ENCODE measurements around the gene ABCC1. TPM values are rescaled to one million over a fixed set of nuclear protein-coding genes. Genes with fewer than 3 reads are reported as not detected.

Gene ABCC1
- total and polyA plus RNA-seq, 2 of the 8 experiments (the other 6 are each of a cell fraction or from before 2014, with no cell fraction given) = 42.6 to 66.8 TPM

GRCh38 chr16:15906439-15906838, 43.0 kb upstream of the ABCC1 start:
- no peak overlapping the region for H3K27ac ChIP-seq (ENCODE audit: low read depth, low read length)
- H3K23me2 ChIP-seq (ENCODE audit: low read depth, low read length) = peaks cover 3% of the 10 kb centered on the region; the same call in 1 of the 2 replicates
- no peak overlapping the region for H4K91ac ChIP-seq (replicated peaks; ENCODE audit: insufficient read length, low read length)
- no peak overlapping the region for H2BK12ac ChIP-seq (ENCODE audit: low read depth, low read length)
- CTCF ChIA-PET (ENCODE audit: partially characterized antibody) = interaction anchor here (1.5 to 1.9 kb wide), 2 partner anchors 30 to 32 kb away, joined by 4 to 5 read pairs; no protein-coding TSS in a partner anchor
- no peak overlapping the region for H2BK20ac ChIP-seq (ENCODE audit: low read length)
- H3K18ac ChIP-seq (ENCODE audit: extremely low read depth, low read length) = no peak overlapping the region
- no peaks in the 10 kb centered on the region for H3K79me1 ChIP-seq (ENCODE audit: low read depth, low read length)
- H3K36me3 ChIP-seq (ENCODE audit: control insufficient read depth in 2 of 4, insufficient read depth in 4 of 4, low read length in 3 of 4) = no peaks in the 10 kb centered on the region
- H3K4me1 ChIP-seq (replicated peaks in 1 of 4; ENCODE audit: control insufficient read depth in 3 of 4, insufficient read depth in 4 of 4, low read length in 3 of 4) = peaks cover 0 to 4% (median 1%) of the 10 kb centered on the region in 4 experiments; a peak in 2 of 7 replicates
- H3K9ac ChIP-seq (replicated peaks in 1 of 4; ENCODE audit: extremely low read depth in 1 of 4, low read depth in 3 of 4, low read length in 3 of 4) = no peak overlapping the region
- no peak overlapping the region for H3K4me3 ChIP-seq (ENCODE audit: extremely low read depth in 1 of 4, insufficient read depth in 2 of 4, low read depth in 3 of 4, low read length in 4 of 4)
- H3K4me2 ChIP-seq (ENCODE audit: insufficient read depth in 1 of 2, low read depth in 2 of 2, low read length in 2 of 2) = no peak overlapping the region
- no peak overlapping the region for H2BK5ac ChIP-seq (ENCODE audit: low read depth, low read length)
- no peaks in the 10 kb centered on the region for H3K79me2 ChIP-seq (ENCODE audit: control insufficient read depth in 1 of 2, insufficient read depth in 2 of 2, low read length in 2 of 2)
- FAIRE-seq (no peak), DNase-seq (ENCODE audit: low read depth in 1 of 2, low spot score in 2 of 2) (no peak)
- H4K5ac ChIP-seq (ENCODE audit: insufficient read length, low read depth, low read length) = no peak overlapping the region
- no peak overlapping the region for H3K4ac ChIP-seq (replicated peaks; ENCODE audit: insufficient read length, low read depth, low read length)
- no peaks in the 10 kb centered on the region for H3K27me3 ChIP-seq (replicated peaks in 1 of 4; ENCODE audit: control insufficient read depth in 3 of 4, extremely low read depth in 1 of 4, insufficient read depth in 3 of 4, low read length in 3 of 4)
- H3K23ac ChIP-seq (ENCODE audit: insufficient read length) = no peak overlapping the region
- no peak overlapping the region for H2BK15ac ChIP-seq (ENCODE audit: low read length)
- H3K14ac ChIP-seq (ENCODE audit: insufficient read length) = no peak overlapping the region
- 92% methylated on average over 2 of the region's 2 CpGs; no CpG with 5 or more reads in 1 of the 2 experiments for WGBS, 2 experiments (ENCODE audit: extremely low coverage in 1 of 2, insufficient coverage in 1 of 2, insufficient read length in 1 of 2, insufficient replicate concordance in 2 of 2, low coverage in 1 of 2, low lambda C conversion rate in 2 of 2, missing lambda C conversion rate in 1 of 2)
- H3K56ac ChIP-seq (replicated peaks; ENCODE audit: insufficient read length, low read depth, low read length) = no peak overlapping the region
- no peak overlapping the region for H4K8ac ChIP-seq (ENCODE audit: extremely low read depth, insufficient read depth, low read length)
- H2AFZ ChIP-seq (ENCODE audit: low read length) = no peak overlapping the region
- H4K20me1 ChIP-seq (replicated peaks in 1 of 2; ENCODE audit: control insufficient read depth in 1 of 2, insufficient read depth in 2 of 2, low read length in 2 of 2) = no peaks in the 10 kb centered on the region
- H2AK5ac ChIP-seq (ENCODE audit: low read depth, low read length) = no peak overlapping the region
- no peaks in the 10 kb centered on the region for H3K9me3 ChIP-seq (ENCODE audit: insufficient read depth in 2 of 2, low read depth in 1 of 2, low read length in 1 of 2)
- POLR2A ChIA-PET (ENCODE audit: partially characterized antibody) = no interaction called here
- no peak overlapping the region for H2BK120ac ChIP-seq (replicated peaks; ENCODE audit: low read depth, low read length)
- no peak for TF ChIP-seq EGR1 (IDR thresholded peaks at IDR 0.05; ENCODE audit: borderline replicate concordance, low read depth, low read length)
- TF ChIP-seq RAD21 (IDR thresholded peaks at IDR 0.05 in 1 of 2, conservative IDR thresholded peaks at IDR 0.05 in 1 of 2; ENCODE audit: low read depth in 2 of 2, low read length in 2 of 2) = no peak
- TF ChIP-seq GABPA (IDR thresholded peaks at IDR 0.05; ENCODE audit: borderline replicate concordance, insufficient read depth, low read length) = no peak
- no peak for TF ChIP-seq TEAD4 (IDR thresholded peaks at IDR 0.05; ENCODE audit: low read depth, low read length)
- no peak for TF ChIP-seq ZNF274 (IDR thresholded peaks at IDR 0.05; ENCODE audit: borderline replicate concordance, extremely low read depth, low read length)
- TF ChIP-seq KDM5A (IDR thresholded peaks at IDR 0.05; ENCODE audit: low read length) = no peak
- no peak for TF ChIP-seq EP300 (IDR thresholded peaks at IDR 0.05; ENCODE audit: borderline replicate concordance in 1 of 2, low read depth in 2 of 2, low read length in 2 of 2)
- TF ChIP-seq MAFK (IDR thresholded peaks at IDR 0.05; ENCODE audit: low read depth, low read length) = no peak
- no peak for TF ChIP-seq HDAC2 (IDR thresholded peaks at IDR 0.05; ENCODE audit: borderline replicate concordance in 1 of 2, low read depth in 2 of 2, low read length in 2 of 2)
- no peak for TF ChIP-seq NANOG (IDR thresholded peaks at IDR 0.05; ENCODE audit: insufficient read depth, low read depth, low read length, poor library complexity, severe bottlenecking)
- TF ChIP-seq POLR2AphosphoS5 (IDR thresholded peaks at IDR 0.05; ENCODE audit: low read depth, low read length) = no peak
- TF ChIP-seq E2F6 (IDR thresholded peaks at IDR 0.05) = no peak
- TF ChIP-seq RBBP5 (IDR thresholded peaks at IDR 0.05; ENCODE audit: borderline replicate concordance, low read depth, low read length) = no peak
